LoVo (cell line): ENCODE results near the gene APBA1.

Source experiments
- DNase-seq: peaks from one replicate; pipeline ENCODE4 v3.0.0-alpha.2; 2016; ENCODE audit warnings: low spot score

APBA1 gene

GRCh38 chr9:69472101-69472620 is 200.0 kb downstream of the APBA1 start:
- no peak for DNase-seq

GRCh38 chr9:69471433-69471832 is 200.7 kb downstream of the APBA1 start:
- peak; percentile 67 for DNase-seq

DNA sequence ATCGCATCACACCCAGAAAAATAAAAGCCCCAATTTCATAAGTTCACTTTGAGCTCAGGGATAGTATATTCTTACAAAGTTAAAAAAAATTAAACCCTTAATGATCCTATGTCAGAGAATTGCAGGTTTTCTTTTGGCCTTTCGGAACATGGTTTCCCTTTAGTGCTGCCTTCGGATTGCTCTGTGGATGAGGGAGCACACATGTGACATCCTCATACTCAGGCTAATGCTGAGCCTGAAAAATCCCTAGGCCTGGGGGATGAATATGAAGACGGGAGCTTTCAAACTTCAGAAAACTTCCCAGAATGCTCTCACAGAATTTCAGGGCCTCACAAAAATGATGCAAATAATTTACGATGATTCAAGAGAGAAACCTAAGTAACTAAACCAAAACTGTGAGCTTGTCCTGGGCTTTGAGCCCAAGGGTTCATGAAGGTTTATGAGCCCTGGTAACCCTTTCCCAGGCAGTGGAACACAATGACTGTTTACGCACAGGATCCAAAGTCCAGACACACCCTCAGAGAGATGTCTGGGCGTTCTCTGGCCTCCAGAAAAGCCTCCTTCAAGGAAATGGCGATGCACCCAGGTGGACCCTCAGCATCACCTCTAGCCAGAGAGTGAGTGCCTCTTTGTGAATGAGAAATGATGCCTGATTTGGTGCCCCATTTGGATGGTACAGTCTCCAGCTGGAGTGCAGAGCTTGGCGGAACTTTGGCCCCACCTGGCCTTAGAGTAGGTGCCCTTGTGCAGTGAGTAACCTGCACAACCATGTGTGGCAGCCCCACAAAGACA is 201.8 kb downstream of the APBA1 start:
- peak; percentile 84 for DNase-seq

GRCh38 chr9:69469136-69469535 is 203.0 kb downstream of the APBA1 start:
- no peak for DNase-seq

DNA sequence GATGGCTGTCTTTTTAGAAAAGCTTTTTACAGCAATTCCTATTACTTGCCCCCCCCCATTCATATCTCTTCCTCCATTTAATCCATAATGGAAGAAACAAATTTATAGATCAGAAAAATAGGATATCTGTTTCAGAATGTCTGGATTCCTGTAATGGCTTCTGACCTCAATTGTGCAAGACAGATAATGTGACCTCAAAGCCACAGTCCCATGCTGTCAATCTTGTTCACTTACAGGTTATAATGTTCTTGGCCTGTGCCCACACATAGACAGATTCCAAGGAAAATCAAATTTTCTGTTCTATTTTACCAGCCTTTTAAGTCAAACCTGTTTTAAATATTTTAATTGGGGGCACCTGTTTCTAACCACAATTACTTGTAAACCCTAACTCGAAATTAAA is 203.8 kb downstream of the APBA1 start:
- no peak for DNase-seq

- no peak for DNase-seq
These were observed 206.0 kb downstream of the APBA1 start for GRCh38 chr9:69466151-69466550.

- DNase-seq: no peak
These were observed 206.7 kb downstream of the APBA1 start for GRCh38 chr9:69465473-69465872.

DNA sequence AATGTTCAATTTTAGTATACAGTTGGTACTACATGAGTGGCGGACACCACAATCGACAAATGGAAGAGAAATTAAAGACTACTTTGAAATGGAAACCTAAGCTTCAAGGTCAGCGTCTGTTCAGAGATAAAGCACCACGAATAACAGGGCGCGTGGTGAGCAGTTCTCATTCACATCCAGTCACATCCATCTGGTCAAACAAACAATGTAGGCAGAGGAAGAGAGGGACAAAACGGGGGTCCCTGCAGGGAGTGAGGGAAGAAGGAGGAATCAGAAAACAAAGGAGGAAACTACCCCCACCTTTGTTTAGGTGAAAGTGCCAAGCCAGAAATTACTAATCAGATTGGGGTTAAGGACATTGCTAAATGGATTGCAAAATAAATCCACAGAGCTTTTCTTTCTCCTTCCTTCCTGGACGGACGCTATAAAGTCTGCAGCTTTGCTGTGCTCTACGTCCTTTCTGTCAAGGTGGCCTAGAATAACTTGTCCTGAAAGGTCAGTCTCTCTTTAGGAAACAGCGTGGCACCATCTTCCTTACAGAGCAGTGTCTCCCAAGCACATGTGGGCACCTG is 208.6 kb downstream of the APBA1 start:
- DNase-seq: no peak

GRCh38 chr9:69462394-69462793 is 209.8 kb downstream of the APBA1 start:
- DNase-seq: no peak

DNA sequence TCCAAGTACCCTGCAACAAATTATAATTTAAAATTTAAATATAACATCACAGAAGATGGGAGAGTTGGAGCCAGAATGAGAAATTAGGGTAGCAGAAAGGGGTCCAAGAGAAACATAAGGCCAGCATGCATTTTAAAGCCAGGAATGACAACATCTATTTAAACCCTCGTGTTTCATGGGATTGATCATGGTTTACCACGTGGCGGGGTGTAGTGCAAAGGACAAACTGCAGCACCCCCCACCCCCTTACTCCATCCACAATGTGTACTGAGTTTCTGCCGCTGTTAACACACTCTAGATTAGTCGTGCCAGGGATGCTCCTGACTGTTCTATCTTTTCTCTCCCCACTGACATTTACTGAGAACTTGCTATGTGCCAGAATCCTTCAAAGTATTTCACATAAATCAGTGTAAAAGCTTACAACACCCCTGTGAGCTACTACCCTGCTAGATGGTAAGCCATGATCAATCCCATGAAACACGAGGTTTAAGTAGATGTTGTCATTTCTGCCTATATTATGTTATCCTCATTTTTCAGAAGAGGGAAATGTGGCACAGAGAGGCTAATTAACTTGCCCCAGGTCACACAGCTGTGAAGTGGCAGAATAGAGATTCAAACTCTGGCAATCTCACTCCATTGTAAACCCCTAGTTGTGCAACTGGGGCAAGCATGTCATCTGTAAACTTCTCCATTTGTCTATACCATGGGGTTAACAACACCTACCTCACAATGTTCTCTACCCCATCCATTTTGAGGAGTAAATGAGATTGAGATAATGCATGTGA is 210.9 kb downstream of the APBA1 start:
- no peak for DNase-seq

DNA sequence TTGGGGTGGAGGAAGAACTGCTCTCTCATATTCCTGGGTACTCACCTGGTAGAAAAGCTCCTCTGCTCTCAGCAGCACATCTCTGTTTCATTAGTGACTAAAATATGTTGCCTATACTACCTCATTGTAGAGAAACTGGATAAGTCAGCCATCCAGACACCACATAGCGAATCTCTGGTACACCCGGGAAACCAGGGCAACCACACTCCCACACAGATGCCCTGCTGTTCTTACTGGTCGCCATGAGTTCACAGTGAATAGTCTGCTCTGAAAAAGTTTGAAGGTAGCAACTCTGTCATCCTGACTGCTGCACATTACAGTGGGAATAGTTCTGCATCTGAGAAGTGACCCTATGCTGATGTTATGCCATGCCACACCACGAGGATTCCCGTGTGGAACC is 212.2 kb downstream of the APBA1 start:
- no peak for DNase-seq

DNA sequence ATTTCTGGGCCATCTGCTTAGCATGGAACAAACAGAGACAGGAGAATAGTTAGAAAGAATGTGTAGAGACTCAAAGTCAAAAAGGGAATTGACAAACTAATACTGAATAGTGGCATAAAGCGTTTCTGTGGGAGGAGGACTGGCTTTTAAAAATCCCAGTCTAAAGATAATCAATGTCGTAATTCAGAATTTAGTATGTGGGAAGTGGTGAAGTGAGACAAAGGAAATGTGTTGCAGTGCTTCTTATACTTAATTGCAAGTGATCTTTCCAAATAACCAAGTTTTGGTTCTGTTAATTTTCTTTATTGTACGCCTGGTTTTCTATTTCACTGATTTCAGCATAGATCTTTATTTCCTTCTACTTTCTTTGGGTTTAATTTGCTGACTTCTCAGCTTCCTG is 214.0 kb downstream of the APBA1 start:
- no peak for DNase-seq

DNA sequence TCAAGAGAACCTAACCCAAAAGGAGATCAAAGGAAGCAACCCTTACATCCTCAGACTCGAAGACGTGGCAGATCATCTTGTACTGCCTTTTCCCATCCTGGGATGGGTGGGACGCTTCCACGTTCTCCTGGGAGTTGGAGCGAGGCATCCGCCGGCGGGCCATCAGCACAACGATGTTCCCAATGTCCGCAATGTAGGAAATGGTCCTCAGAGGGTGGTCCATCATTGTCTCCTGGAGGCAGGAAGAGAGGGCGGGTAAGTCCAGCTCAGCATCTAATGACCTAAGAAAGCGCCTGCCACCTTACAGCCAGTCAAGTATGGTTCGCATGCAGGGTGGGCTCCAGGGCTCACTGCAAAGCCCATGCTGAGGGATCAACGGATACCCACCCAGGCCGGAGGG is 216.0 kb downstream of the APBA1 start:
- DNase-seq: no peak

DNA sequence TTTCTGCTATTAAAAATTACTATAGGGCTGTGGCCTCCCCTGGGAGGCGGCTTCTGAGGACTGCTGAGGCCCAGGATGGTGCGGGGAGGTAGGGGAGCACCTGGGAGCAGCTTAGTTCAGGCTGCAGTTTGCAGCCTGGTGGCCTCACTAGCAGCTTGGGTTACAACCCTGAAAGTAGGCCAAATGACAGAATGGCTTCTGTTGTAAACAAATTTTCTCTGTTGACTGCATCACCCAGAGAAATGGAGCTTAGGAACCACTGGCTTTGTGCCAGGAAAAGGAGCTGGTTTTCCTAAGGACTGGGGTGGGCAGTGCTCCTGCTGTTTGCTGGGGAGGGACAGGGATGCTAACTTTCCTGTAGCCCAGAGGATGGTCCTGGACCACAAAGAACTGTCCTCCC is 216.9 kb downstream of the APBA1 start:
- DNase-seq: no peak

GRCh38 chr9:69454321-69454720 is 217.8 kb downstream of the APBA1 start:
- no peak for DNase-seq

DNA sequence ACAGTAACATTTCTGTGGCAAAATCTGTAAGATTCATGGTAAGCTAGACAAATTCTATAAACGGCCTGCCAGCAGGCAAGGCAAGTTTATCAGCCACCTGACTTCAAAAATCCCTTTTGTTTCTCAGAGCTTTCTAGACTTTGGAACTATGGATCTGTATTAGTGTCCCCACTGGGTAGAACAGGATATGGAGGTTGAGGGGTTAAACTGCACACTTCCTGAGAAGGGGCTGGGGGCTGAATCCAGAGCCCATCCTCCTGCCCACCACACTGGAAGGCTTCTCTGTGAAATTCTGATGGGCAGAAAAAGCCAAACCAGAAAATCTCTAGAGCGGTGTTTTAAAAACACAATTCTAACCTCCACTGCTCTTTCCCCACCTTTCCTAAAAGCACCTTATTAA is 218.4 kb downstream of the APBA1 start:
- no peak for DNase-seq

- DNase-seq: peak; percentile 16
These were observed 219.9 kb downstream of the APBA1 start for GRCh38 chr9:69452110-69452782.

GRCh38 chr9:69446496-69446895 is 225.7 kb downstream of the APBA1 start:
- no peak for DNase-seq

- DNase-seq: no peak
These were observed 226.9 kb downstream of the APBA1 start for GRCh38 chr9:69445251-69445650.

DNA sequence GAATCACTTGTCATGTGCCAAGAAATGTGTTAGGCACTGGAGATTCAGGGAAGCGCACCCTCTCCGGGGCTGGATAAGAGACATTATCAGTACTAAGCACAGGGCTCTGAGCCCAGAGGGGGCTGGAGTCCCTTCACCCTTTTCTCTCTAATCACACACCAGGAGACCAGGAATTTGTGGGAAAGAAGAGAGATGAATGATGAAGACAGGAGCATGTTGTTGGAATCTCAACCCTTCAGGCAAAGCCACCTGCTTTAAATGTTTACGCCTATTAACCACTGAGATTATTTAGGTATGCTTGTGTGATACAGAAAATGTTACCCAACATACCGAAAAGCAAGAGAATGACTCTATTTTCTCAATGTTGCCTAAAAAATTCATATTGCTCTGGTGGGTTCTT is 227.4 kb downstream of the APBA1 start:
- DNase-seq: no peak

- DNase-seq: peak; percentile 10
These were observed 228.2 kb downstream of the APBA1 start for GRCh38 chr9:69444021-69444420.

DNA sequence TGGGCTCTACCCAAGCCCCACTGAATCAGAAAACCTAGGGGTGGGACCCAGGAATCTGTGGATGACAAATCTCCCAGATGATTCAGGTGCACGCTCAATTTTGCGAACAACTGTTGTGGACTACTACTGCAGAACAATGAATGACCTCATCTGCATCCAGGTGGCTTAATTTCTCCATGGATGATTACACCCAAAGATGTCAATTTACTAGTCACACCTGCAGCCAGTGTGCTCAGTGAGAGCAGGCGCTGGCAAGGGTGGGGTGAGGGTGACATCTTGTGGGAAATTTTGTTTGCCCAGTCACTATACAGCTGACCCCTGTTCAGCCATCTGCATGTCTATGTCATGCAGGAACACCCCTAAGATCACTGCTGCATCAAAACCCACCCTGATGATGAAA is 229.0 kb downstream of the APBA1 start:
- DNase-seq: no peak
